ENCODE measurements around the gene UNC13B.

UNC13B gene

DNA sequence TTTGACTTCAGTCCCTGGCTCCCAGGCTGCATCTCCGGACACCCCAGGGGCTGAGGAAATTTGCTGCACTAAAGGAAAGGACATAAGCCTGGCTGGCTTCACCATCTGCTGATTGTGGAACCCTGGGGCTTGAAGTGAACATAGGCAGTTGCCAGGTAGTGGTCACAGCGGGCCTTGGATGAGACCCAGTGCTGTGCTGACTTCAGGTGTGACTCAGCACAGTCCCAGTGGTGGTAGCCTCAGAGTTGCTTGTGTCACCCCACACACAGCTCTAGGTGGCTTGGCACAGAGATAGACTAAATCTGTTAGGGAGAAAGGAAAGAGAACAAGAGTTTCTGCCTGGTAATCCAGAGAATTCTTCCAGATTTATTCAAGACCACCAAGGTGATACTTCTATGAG lies 292.0 kb downstream of the UNC13B start:
- no peak for DNase-seq

Data from stimulated activated CD4-positive, alpha-beta T cell treated with anti-CD3 and anti-CD28 coated beads, Interleukin-4, amount 100 ng/mL, for 4 hours (primary cell).